ENCODE data around the gene FAM53B. TPM values are rescaled to one million over a fixed set of nuclear protein-coding genes. Genes with fewer than 3 reads are reported as not detected.

The FAM53B gene
- total and polyA plus RNA-seq, 8 donors, result 12.8 to 34.6 (median 23.0) TPM

DNA sequence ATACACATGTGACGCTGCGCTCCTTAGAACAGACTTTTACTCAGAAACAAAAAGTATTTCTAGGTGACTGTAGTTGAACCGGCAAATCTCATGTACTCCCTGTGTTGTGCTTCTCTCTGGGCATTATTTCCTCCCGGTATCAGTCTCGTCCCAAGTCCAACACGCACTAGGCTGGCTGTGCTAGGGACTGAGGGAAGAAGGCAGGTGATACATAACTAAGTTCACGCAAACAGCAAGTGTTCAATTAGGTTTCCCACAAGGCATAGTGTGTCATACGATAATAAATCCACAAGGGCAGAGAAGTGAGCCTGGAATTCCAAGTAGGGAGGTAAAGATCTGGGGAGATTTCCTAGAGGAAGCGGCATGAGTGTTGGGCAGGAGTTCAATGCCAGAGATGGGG is 20.4 kb downstream of the FAM53B start:
- Histone ChIP-seq H3K9me3 (no peaks in the 10 kb centered on the region), H3K36me3 (no peaks in the 10 kb centered on the region), H3K27ac (peak overlapping the region; percentile 78 to 90), H3K4me1 (peaks cover 55 to 86% of the 10 kb centered on the region in 2 donors), H3K27me3 (no peaks in the 10 kb centered on the region), H3K4me3 (no peak overlapping the region)
- intact Hi-C loops (cut with DNase I), result no loop called here
- no peak for ATAC-seq
- DNase-seq, result peak in 1 of 4 donors; percentile 8
- TF ChIP-seq, protein P1, sequence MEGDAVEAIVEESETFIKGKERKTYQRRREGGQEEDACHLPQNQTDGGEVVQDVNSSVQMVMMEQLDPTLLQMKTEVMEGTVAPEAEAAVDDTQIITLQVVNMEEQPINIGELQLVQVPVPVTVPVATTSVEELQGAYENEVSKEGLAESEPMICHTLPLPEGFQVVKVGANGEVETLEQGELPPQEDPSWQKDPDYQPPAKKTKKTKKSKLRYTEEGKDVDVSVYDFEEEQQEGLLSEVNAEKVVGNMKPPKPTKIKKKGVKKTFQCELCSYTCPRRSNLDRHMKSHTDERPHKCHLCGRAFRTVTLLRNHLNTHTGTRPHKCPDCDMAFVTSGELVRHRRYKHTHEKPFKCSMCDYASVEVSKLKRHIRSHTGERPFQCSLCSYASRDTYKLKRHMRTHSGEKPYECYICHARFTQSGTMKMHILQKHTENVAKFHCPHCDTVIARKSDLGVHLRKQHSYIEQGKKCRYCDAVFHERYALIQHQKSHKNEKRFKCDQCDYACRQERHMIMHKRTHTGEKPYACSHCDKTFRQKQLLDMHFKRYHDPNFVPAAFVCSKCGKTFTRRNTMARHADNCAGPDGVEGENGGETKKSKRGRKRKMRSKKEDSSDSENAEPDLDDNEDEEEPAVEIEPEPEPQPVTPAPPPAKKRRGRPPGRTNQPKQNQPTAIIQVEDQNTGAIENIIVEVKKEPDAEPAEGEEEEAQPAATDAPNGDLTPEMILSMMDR (IDR thresholded peaks at IDR 0.05), result no peak

DNA sequence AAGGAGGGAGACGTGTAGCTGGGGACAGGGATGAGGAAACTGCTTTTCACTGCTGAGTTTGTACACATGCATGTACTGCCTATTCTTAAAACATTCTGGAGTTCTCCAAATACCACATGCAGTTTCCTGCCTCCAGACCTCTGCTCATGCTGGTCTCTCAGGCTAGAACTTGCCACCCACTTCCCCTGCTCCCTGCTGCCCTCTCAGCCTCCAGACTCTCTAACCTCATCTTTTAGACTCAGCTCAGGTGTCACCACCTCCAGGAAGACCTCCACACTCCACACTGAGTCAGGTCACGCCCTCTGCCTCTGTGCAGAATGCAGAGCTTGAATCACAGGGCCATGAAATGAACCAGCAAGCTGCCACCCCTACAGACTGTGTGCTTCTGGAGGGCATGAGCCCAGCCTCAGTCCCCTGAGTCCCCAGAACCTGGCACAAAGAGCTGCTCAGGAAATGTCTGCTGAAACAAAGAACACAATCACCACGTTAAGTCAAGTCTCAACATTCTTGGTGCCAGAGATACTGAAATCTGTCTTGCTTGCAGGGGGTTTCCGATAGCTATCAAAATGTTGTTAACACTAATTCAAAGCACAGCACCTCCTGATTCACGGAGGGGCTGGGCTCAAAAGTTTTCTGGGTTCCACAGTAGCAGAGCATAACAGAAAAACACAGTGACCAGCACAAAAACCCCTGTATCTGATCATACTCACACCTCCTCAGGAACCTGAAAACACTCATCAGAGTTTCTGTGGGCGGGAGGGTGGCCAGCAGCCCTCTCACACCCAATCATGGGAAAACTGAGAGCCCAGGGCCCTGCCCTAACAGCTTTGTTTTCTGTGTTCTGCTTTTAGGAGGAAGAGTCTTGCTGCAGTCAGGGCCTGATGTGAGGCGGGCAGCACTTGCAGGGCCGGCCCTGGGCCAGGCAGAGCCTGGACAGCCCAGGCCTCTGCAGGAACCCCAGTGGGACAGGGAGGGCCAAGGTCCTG is 21.1 kb downstream of the FAM53B start:
- intact Hi-C loops (cut with DNase I), result no loop called here
- Histone ChIP-seq H3K27ac (peak overlapping the region; percentile 78 to 90), H3K36me3 (no peaks in the 10 kb centered on the region), H3K4me1 (peaks cover 55 to 86% of the 10 kb centered on the region in 2 donors), H3K4me3 (no peak overlapping the region), H3K27me3 (no peaks in the 10 kb centered on the region), H3K9me3 (no peaks in the 10 kb centered on the region)
- DNase-seq (peak in 2 of 4 donors; percentile 61 to 74), ATAC-seq (peak; percentile 72)
- TF ChIP-seq, protein P1 (IDR thresholded peaks at IDR 0.05), result no peak

DNA sequence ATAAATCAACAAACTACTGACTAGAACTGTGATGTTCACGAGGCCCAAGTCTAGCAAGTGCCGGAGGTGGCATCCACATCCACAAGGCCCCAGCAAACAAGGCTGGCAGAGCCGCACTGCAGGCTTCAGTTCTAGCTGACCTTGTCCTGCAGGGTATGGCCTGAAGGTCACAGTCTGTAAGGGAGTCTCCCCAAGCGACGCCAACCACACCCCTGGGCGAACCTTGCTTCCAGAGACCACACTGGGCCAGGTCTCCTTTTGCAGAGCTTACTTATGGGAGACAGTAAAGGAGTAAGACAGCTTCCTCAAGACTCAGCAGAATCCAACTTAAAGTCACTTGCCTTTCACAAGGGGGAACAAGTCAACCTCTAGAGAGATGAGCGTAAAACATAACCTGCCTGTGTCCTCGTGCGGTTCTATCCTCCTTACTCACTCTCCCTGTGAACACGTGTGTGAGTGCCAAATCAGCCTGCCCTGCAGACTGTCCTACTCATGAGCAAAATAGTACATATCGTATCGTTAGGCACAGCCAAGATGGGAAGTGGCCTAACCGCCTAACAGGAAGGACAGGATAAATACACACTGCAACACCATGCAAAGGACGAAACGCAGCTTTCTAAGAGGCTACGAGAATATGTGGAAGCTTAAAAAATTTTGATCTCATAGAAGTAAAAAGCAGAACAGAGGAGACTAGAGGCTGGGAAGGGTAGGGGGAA is 22.7 kb downstream of the FAM53B start:
- no peaks in the 10 kb centered on the region for H3K27me3 ChIP-seq
- peak overlapping the region; percentile 78 to 90 for H3K27ac ChIP-seq
- ATAC-seq, result peak; percentile 27
- no peak overlapping the region for H3K4me3 ChIP-seq
- intact Hi-C loops (cut with DNase I), result no loop called here
- TF ChIP-seq, protein P1 (IDR thresholded peaks at IDR 0.05), result no peak
- H3K36me3 ChIP-seq, result no peaks in the 10 kb centered on the region
- no peaks in the 10 kb centered on the region for H3K9me3 ChIP-seq
- peak in 1 of 4 donors; percentile 54 for DNase-seq
- H3K4me1 ChIP-seq, result peaks cover 57 to 88% of the 10 kb centered on the region in 2 donors

DNA sequence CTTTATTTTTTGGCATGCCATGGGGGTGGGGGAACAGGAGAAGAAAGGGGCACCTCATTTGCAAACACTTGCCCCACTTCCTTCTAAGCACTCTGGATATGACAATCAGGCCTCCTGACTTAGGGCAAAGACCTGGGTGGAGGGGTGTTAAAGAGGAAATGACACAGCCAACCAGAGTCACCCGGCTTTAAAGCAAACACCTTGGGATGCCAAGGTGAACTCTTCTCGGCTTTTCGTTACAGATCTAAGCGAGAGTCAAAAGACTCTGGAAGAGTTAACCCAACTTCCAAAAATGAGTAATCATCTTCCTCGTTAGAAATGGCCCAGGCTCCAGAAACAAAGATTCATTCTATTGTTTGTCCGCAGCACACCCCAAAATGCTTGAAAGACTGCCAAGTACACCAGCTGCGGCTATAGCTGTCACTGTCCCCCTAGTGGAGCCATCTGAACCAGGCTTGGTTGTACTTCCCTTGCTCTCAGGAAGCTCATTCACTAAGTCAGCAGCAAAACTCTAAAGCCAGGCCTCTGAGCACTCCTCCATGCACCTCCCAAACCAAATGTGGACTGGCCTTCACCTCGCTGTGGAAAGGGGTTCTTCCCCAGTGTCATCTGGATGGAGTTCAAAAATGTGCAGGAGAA is 24.8 kb downstream of the FAM53B start:
- H3K27ac ChIP-seq, result peak overlapping the region; percentile 55 to 90
- H3K36me3 ChIP-seq, result no peaks in the 10 kb centered on the region
- no peaks in the 10 kb centered on the region for H3K27me3 ChIP-seq
- intact Hi-C loops (cut with DNase I), result no loop called here
- no peaks in the 10 kb centered on the region for H3K9me3 ChIP-seq
- H3K4me3 ChIP-seq, result no peak overlapping the region
- peaks cover 52 to 97% of the 10 kb centered on the region in 2 donors for H3K4me1 ChIP-seq
- ATAC-seq (peak; percentile 48), DNase-seq (peak in 1 of 4 donors; percentile 81)
- TF ChIP-seq, protein P1 (IDR thresholded peaks at IDR 0.05), result peak; percentile 22 to 70
